ENCODE data around the gene SIGLEC10.
"Not testable (repeated sequence)": the region's sequence is repeated elsewhere in the genome, so short reads cannot be mapped to it uniquely, and the experiment has no call there.

SIGLEC10 gene

GRCh38 chr19:51427201-51427600 is 9.8 kb upstream of the SIGLEC10 start:
- Mint-ChIP-seq H3K27ac (ENCODE audit: low read depth) (no peak overlapping the region), H3K36me3 (ENCODE audit: insufficient read depth) (no peaks in the 10 kb centered on the region), H3K4me1 (no peaks in the 10 kb centered on the region), H3K9me3 (no peaks in the 10 kb centered on the region), H3K27me3 (peaks cover 34% of the 10 kb centered on the region), H3K4me3 (no peak overlapping the region)
- ATAC-seq (replicated peaks; ENCODE audit: extremely low read depth, poor library complexity, severe bottlenecking) (no peak), DNase-seq (ENCODE audit: low spot score in 2 of 2) (no peak)

GRCh38 chr19:51422053-51422448 is 4.6 kb upstream of the SIGLEC10 start:
- peak; percentile 68 to 87 for DNase-seq (ENCODE audit: low spot score in 2 of 2)
- Mint-ChIP-seq H3K4me1 (peaks cover 4% of the 10 kb centered on the region), H3K27ac (ENCODE audit: low read depth) (peak overlapping the region; percentile 51), H3K9me3 (no peaks in the 10 kb centered on the region), H3K36me3 (ENCODE audit: insufficient read depth) (peaks cover 5% of the 10 kb centered on the region), H3K4me3 (no peak overlapping the region), H3K27me3 (peaks cover 54% of the 10 kb centered on the region)
- peak; percentile 50 for ATAC-seq (replicated peaks; ENCODE audit: extremely low read depth, poor library complexity, severe bottlenecking)

GRCh38 chr19:51421229-51422052 is 4.0 kb upstream of the SIGLEC10 start:
- H3K27me3 Mint-ChIP-seq = peaks cover 53% of the 10 kb centered on the region
- H3K27ac Mint-ChIP-seq (ENCODE audit: low read depth) = peak overlapping the region; percentile 51
- no peak for ATAC-seq (replicated peaks; ENCODE audit: extremely low read depth, poor library complexity, severe bottlenecking)

GRCh38 chr19:51420511-51420910 is 3.1 kb upstream of the SIGLEC10 start:
- not testable (repeated sequence) for DNase-seq (ENCODE audit: low spot score in 2 of 2); ATAC-seq (replicated peaks; ENCODE audit: extremely low read depth, poor library complexity, severe bottlenecking)

More at GRCh38 chr19:51421229-51422052, 4.0 kb upstream of the SIGLEC10 start:
- Mint-ChIP-seq H3K9me3 (no peaks in the 10 kb centered on the region), H3K4me3 (no peak overlapping the region), H3K36me3 (ENCODE audit: insufficient read depth) (peaks cover 5% of the 10 kb centered on the region), H3K4me1 (peaks cover 6% of the 10 kb centered on the region)
- no peak for DNase-seq (ENCODE audit: low spot score in 2 of 2)

GRCh38 chr19:51418707-51419106 is 1.3 kb upstream of the SIGLEC10 start:
- no peak overlapping the region for H3K27ac Mint-ChIP-seq (ENCODE audit: low read depth)
- no peak for DNase-seq (ENCODE audit: low spot score in 2 of 2)
- H3K4me3 Mint-ChIP-seq = no peak overlapping the region
- ATAC-seq (replicated peaks; ENCODE audit: extremely low read depth, poor library complexity, severe bottlenecking) = no peak
- peaks cover 6% of the 10 kb centered on the region for H3K4me1 Mint-ChIP-seq
- peaks cover 40% of the 10 kb centered on the region for H3K27me3 Mint-ChIP-seq
- peaks cover 5% of the 10 kb centered on the region for H3K36me3 Mint-ChIP-seq (ENCODE audit: insufficient read depth)
- no peaks in the 10 kb centered on the region for H3K9me3 Mint-ChIP-seq

More at GRCh38 chr19:51420511-51420910, 3.1 kb upstream of the SIGLEC10 start:
- peaks cover 44% of the 10 kb centered on the region for H3K27me3 Mint-ChIP-seq
- H3K9me3 Mint-ChIP-seq; H3K36me3 Mint-ChIP-seq (ENCODE audit: insufficient read depth); H3K4me3 Mint-ChIP-seq; H3K4me1 Mint-ChIP-seq; H3K27ac Mint-ChIP-seq (ENCODE audit: low read depth): not testable (repeated sequence)

GRCh38 chr19:51417810-51418157 is 342 bp upstream of the SIGLEC10 start:
- Mint-ChIP-seq H3K27me3 (peaks cover 30% of the 10 kb centered on the region), H3K36me3 (ENCODE audit: insufficient read depth) (peaks cover 7% of the 10 kb centered on the region), H3K4me1 (peaks cover 6% of the 10 kb centered on the region), H3K27ac (ENCODE audit: low read depth) (no peak overlapping the region), H3K9me3 (no peaks in the 10 kb centered on the region), H3K4me3 (no peak overlapping the region)
- no peak for DNase-seq (ENCODE audit: low spot score in 2 of 2)
- no peak for ATAC-seq (replicated peaks; ENCODE audit: extremely low read depth, poor library complexity, severe bottlenecking)

- not testable (repeated sequence) for DNase-seq (ENCODE audit: low spot score in 2 of 2); H3K4me3 Mint-ChIP-seq; H3K27ac Mint-ChIP-seq (ENCODE audit: low read depth); H3K36me3 Mint-ChIP-seq (ENCODE audit: insufficient read depth); ATAC-seq (replicated peaks; ENCODE audit: extremely low read depth, poor library complexity, severe bottlenecking); H3K9me3 Mint-ChIP-seq; H3K4me1 Mint-ChIP-seq
- peaks cover 28% of the 10 kb centered on the region for H3K27me3 Mint-ChIP-seq
Measured at GRCh38 chr19:51416422-51416821, 1.0 kb downstream of the SIGLEC10 start.

GRCh38 chr19:51415187-51415586 is 2.3 kb downstream of the SIGLEC10 start:
- H3K4me3 Mint-ChIP-seq = no peak overlapping the region

GRCh38 chr19:51410950-51411748 is 6.3 kb downstream of the SIGLEC10 start:
- DNase-seq (ENCODE audit: low spot score in 2 of 2) (no peak), ATAC-seq (replicated peaks; ENCODE audit: extremely low read depth, poor library complexity, severe bottlenecking) (no peak)
- H3K27ac Mint-ChIP-seq (ENCODE audit: low read depth) = no peak overlapping the region
- no peaks in the 10 kb centered on the region for H3K9me3 Mint-ChIP-seq
- no peaks in the 10 kb centered on the region for H3K27me3 Mint-ChIP-seq
- H3K4me1 Mint-ChIP-seq = peaks cover 6% of the 10 kb centered on the region
- H3K4me3 Mint-ChIP-seq = no peak overlapping the region
- H3K36me3 Mint-ChIP-seq (ENCODE audit: insufficient read depth) = peaks cover 1% of the 10 kb centered on the region

More at GRCh38 chr19:51415187-51415586, 2.3 kb downstream of the SIGLEC10 start:
- ATAC-seq (replicated peaks; ENCODE audit: extremely low read depth, poor library complexity, severe bottlenecking) (no peak), DNase-seq (ENCODE audit: low spot score in 2 of 2) (no peak)
- Mint-ChIP-seq H3K27ac (ENCODE audit: low read depth) (no peak overlapping the region), H3K9me3 (no peaks in the 10 kb centered on the region), H3K4me1 (peaks cover 6% of the 10 kb centered on the region), H3K36me3 (ENCODE audit: insufficient read depth) (peaks cover 1% of the 10 kb centered on the region), H3K27me3 (peaks cover 27% of the 10 kb centered on the region)

- H3K36me3 Mint-ChIP-seq (ENCODE audit: insufficient read depth) = no peaks in the 10 kb centered on the region
- no peak overlapping the region for H3K27ac Mint-ChIP-seq (ENCODE audit: low read depth)
- H3K4me3 Mint-ChIP-seq = no peak overlapping the region
- peak in 1 of 2 donors; percentile 33 for DNase-seq (ENCODE audit: low spot score in 2 of 2)
- H3K9me3 Mint-ChIP-seq = no peaks in the 10 kb centered on the region
- H3K4me1 Mint-ChIP-seq = peaks cover 6% of the 10 kb centered on the region
- ATAC-seq (replicated peaks; ENCODE audit: extremely low read depth, poor library complexity, severe bottlenecking) = peak; percentile 68
- H3K27me3 Mint-ChIP-seq = no peaks in the 10 kb centered on the region
Measured at GRCh38 chr19:51407511-51408131, 9.8 kb downstream of the SIGLEC10 start.

GRCh38 chr19:51402117-51402516 is 15.3 kb downstream of the SIGLEC10 start:
- no peaks in the 10 kb centered on the region for H3K36me3 Mint-ChIP-seq (ENCODE audit: insufficient read depth)

GRCh38 chr19:51399936-51400335 is 17.5 kb downstream of the SIGLEC10 start:
- H3K4me1 Mint-ChIP-seq = peaks cover 12% of the 10 kb centered on the region
- not testable (repeated sequence) for DNase-seq (ENCODE audit: low spot score in 2 of 2); H3K27ac Mint-ChIP-seq (ENCODE audit: low read depth); ATAC-seq (replicated peaks; ENCODE audit: extremely low read depth, poor library complexity, severe bottlenecking); H3K9me3 Mint-ChIP-seq; H3K36me3 Mint-ChIP-seq (ENCODE audit: insufficient read depth); H3K27me3 Mint-ChIP-seq; H3K4me3 Mint-ChIP-seq

More at GRCh38 chr19:51402117-51402516, 15.3 kb downstream of the SIGLEC10 start:
- H3K27ac Mint-ChIP-seq (ENCODE audit: low read depth) = no peak overlapping the region
- no peaks in the 10 kb centered on the region for H3K27me3 Mint-ChIP-seq
- peaks cover 7% of the 10 kb centered on the region for H3K4me1 Mint-ChIP-seq
- no peak for DNase-seq (ENCODE audit: low spot score in 2 of 2)
- H3K9me3 Mint-ChIP-seq = peaks cover 8% of the 10 kb centered on the region
- H3K4me3 Mint-ChIP-seq = no peak overlapping the region
- ATAC-seq (replicated peaks; ENCODE audit: extremely low read depth, poor library complexity, severe bottlenecking) = no peak
